ENCODE measurements around the gene MAB21L1.

MAB21L1 gene

DNA sequence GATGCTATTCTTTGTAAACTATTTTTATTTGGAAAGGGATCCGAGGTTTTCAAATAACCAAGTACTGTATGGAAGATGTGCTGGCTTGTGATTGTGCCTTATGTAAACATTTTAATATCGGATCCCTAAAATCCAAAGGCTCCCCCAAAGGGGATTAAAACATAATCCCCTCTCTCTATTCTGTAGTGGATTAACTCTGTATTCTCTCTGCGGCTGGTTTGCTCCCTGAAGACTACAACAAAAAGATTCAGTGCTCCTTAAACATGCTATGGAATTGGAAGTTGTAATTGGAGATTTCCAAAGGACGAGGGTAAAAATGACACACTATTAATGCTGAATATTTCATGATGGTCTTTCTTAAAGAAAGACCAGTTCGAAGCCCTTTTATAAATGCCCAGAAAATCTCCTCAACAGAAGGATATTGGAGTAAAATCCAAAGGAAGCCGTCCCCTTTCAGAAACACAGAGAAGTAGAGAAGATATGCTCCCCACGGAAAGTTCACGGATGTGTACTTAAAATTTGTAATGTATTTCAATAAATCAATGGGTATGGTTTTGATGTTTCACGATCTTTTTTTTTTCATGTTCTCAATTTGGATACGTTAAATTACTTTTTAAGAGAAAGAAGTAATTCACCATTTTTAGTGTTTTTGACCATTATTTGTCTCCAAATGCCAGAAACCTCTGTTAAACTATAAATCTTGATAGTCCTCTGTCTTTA lies 6.5 kb downstream of the MAB21L1 start:
- no peak for TF ChIP-seq CTCF (IDR thresholded peaks at IDR 0.05; ENCODE audit: low read depth, low read length)
- DNase-seq (ENCODE audit: extremely low read depth, low read depth): no peak

- no peak for DNase-seq (ENCODE audit: extremely low read depth, low read depth)
- no peak for TF ChIP-seq CTCF (IDR thresholded peaks at IDR 0.05; ENCODE audit: low read depth, low read length)
Measured at GRCh38 chr13:35468195-35468594, 8.3 kb downstream of the MAB21L1 start.

DNA sequence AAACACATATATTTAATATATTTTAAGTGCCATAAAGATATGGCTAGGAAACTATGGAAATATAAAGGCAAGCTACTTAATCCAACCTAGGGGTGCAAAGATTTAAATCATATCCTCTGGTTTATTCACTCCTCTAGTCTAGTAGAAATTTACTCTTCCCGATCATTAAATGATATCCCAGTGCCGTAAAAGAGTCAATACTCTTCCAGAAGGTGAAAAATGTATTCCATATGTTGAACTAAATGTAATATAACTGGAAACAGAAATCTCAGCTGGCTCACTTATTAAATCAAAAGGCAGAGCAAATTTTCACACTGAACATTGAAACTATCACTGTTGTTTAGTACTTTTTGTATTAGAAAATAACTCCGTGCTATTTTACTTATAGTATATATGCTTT lies 11.1 kb downstream of the MAB21L1 start:
- TF ChIP-seq CTCF (IDR thresholded peaks at IDR 0.05; ENCODE audit: low read depth, low read length): no peak
- DNase-seq (ENCODE audit: extremely low read depth, low read depth): no peak

DNA sequence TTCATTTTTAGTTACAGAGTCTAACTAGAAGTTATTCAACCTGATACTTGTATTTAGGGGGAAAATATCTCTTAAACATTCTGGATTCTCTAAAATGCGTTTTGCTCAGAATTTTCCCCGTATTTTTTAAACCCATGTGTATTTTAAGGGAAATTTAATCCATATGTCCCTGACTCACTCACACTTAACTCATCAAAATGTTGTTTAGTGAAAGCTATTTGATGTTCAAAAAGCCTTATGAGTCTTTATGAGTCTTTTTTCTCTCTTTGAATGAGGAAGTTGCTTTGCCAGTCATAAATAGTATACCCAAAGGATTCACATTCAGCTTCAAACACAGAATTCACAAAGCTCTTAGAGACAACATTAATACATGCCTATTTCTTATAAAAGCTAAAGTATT lies 16.4 kb downstream of the MAB21L1 start:
- TF ChIP-seq CTCF (IDR thresholded peaks at IDR 0.05; ENCODE audit: low read depth, low read length): no peak
- no peak for DNase-seq (ENCODE audit: extremely low read depth, low read depth)

GRCh38 chr13:35457258-35457657 lies 19.2 kb downstream of the MAB21L1 start:
- DNase-seq (ENCODE audit: extremely low read depth, low read depth): no peak
- TF ChIP-seq CTCF (IDR thresholded peaks at IDR 0.05; ENCODE audit: low read depth, low read length): no peak

- no peak for DNase-seq (ENCODE audit: extremely low read depth, low read depth)
- no peak for TF ChIP-seq CTCF (IDR thresholded peaks at IDR 0.05; ENCODE audit: low read depth, low read length)
Measured at GRCh38 chr13:35455022-35455421, 21.5 kb downstream of the MAB21L1 start.

DNA sequence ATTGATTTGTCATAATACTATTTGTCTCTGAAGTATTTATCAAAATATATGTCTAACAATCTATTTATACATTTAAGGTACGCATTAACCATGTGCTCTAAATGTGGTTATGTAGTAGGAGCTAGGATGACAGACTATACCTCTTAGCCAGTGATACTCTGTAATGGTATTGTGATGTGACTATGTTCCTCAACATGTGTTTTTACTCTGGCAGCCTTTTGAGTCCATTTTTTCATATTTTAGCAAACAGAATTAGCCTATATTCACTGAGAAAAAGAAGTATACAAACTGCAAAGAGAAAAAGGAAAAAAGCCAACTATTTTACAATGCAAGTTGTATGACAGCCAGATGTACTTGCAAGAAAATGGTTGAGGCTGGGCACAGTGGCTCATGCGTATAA lies 26.7 kb downstream of the MAB21L1 start:
- TF ChIP-seq CTCF (IDR thresholded peaks at IDR 0.05; ENCODE audit: low read depth, low read length): no peak
- DNase-seq (ENCODE audit: extremely low read depth, low read depth): no peak

Data from AG09319 (cell line).